Neural crest cell (in vitro differentiated cells): Measurements from ENCODE around the gene SLC5A6. TPM values are rescaled to one million over a fixed set of nuclear protein-coding genes. Genes with fewer than 3 reads are reported as not detected.

Source experiments
- DNase-seq: peaks from one replicate; pipeline ENCODE4 v3.0.0; 2021; ENCODE audit warnings: low read depth, mixed read lengths, low spot score
- H3K27ac Mint-ChIP-seq: one replicate; pipeline ENCODE4 v1.8.0; 2021; ENCODE audit warnings: mild to moderate bottlenecking, mixed read lengths; ENCODE audit not compliant: unreplicated experiment
- H3K27me3 Mint-ChIP-seq: 2 replicates; pipeline ENCODE4 v1.8.0; 2021; ENCODE audit warnings: low read depth, mild to moderate bottlenecking, mixed read lengths
- H3K36me3 Mint-ChIP-seq: 2 replicates; pipeline ENCODE4 v1.8.0; 2021; ENCODE audit warnings: low read depth, mild to moderate bottlenecking, mixed read lengths
- H3K4me1 Mint-ChIP-seq: 2 replicates; pipeline ENCODE4 v1.8.0; 2021; ENCODE audit warnings: mixed read lengths
- H3K4me3 Mint-ChIP-seq: one replicate; pipeline ENCODE4 v1.8.0; 2021; ENCODE audit warnings: mild to moderate bottlenecking, mixed read lengths
- H3K9me3 Mint-ChIP-seq: 2 replicates; pipeline ENCODE4 v1.8.0; 2021; ENCODE audit warnings: mixed read lengths
- CTCF ChIP-seq: fragments of 200-600 bp; sonication (generic); conservative IDR thresholded peaks from 2 replicates; pipeline ENCODE4 v1.5.0; 2021; ENCODE audit warnings: antibody characterized with exemption, mild to moderate bottlenecking
- total RNA-seq: library from RNA; stranded (reverse); gene quantifications from 2 replicates; pipeline ENCODE4 v1.2.1, GENCODE V29; 2021

SLC5A6 gene
- total RNA-seq, 1 donor from 2014 or later: 140 TPM

GRCh38 chr2:27241761-27242613 lies 29.9 kb upstream of the SLC5A6 start:
- Mint-ChIP-seq H3K4me1 (no peaks in the 10 kb centered on the region), H3K4me3 (no peak overlapping the region), H3K27ac (no peak overlapping the region), H3K9me3 (no peaks in the 10 kb centered on the region), H3K27me3 (no peaks in the 10 kb centered on the region), H3K36me3 (peaks cover 9% of the 10 kb centered on the region)
- TF ChIP-seq CTCF: no peak
- no peak for DNase-seq

GRCh38 chr2:27240406-27240805 lies 28.3 kb upstream of the SLC5A6 start:
- DNase-seq: no peak
- no peak overlapping the region for H3K4me3 Mint-ChIP-seq
- TF ChIP-seq CTCF: no peak
- no peaks in the 10 kb centered on the region for H3K4me1 Mint-ChIP-seq
- peaks cover 13% of the 10 kb centered on the region for H3K36me3 Mint-ChIP-seq
- no peaks in the 10 kb centered on the region for H3K9me3 Mint-ChIP-seq
- H3K27me3 Mint-ChIP-seq: no peaks in the 10 kb centered on the region
- no peak overlapping the region for H3K27ac Mint-ChIP-seq

GRCh38 chr2:27238976-27239375 lies 26.9 kb upstream of the SLC5A6 start:
- DNase-seq: no peak
- TF ChIP-seq CTCF: no peak
- no peak overlapping the region for H3K4me3 Mint-ChIP-seq
- H3K27me3 Mint-ChIP-seq: no peaks in the 10 kb centered on the region
- H3K27ac Mint-ChIP-seq: no peak overlapping the region
- H3K4me1 Mint-ChIP-seq: no peaks in the 10 kb centered on the region
- H3K36me3 Mint-ChIP-seq: peaks cover 13% of the 10 kb centered on the region
- no peaks in the 10 kb centered on the region for H3K9me3 Mint-ChIP-seq

GRCh38 chr2:27237341-27237945 lies 25.4 kb upstream of the SLC5A6 start:
- Mint-ChIP-seq H3K9me3 (no peaks in the 10 kb centered on the region), H3K27ac (no peak overlapping the region), H3K36me3 (peaks cover 13% of the 10 kb centered on the region), H3K4me3 (no peak overlapping the region), H3K27me3 (no peaks in the 10 kb centered on the region), H3K4me1 (no peaks in the 10 kb centered on the region)
- DNase-seq: no peak
- no peak for TF ChIP-seq CTCF

- Mint-ChIP-seq H3K36me3 (peaks cover 13% of the 10 kb centered on the region), H3K27ac (no peak overlapping the region), H3K27me3 (no peaks in the 10 kb centered on the region), H3K4me3 (no peak overlapping the region), H3K4me1 (no peaks in the 10 kb centered on the region), H3K9me3 (no peaks in the 10 kb centered on the region)
- no peak for DNase-seq
- no peak for TF ChIP-seq CTCF
Measured at GRCh38 chr2:27236626-27237025, 24.6 kb upstream of the SLC5A6 start.
